Astrocyte (in vitro differentiated cells and primary cell): Measurements from ENCODE around the gene CD44. TPM values are rescaled to one million over a fixed set of nuclear protein-coding genes. Genes with fewer than 3 reads are reported as not detected.

Experiments used
- DNase-seq: peaks from one replicate; pipeline ENCODE4 v3.0.0-alpha.2; 2010; ENCODE audit warnings: low read depth
- FAIRE-seq: peaks from 2 replicates; lab custom pipeline; 2011; peaks lifted over from hg19 to GRCh38; lab: Jason Lieb, UNC
- H2AFZ ChIP-seq: 2 replicates; pipeline ENCODE4 v1.6.0; 2012; ENCODE audit warnings: low read depth, low read length, inconsistent platforms
- H3K27ac ChIP-seq: 2 replicates; pipeline ENCODE4 v1.5.1; 2011; ENCODE audit warnings: low read depth, low read length, inconsistent platforms
- H3K27me3 ChIP-seq: 2 replicates; pipeline ENCODE4 v1.6.0; 2011; ENCODE audit warnings: low read length, inconsistent platforms; ENCODE audit not compliant: insufficient read depth
- H3K36me3 ChIP-seq: 2 replicates; pipeline ENCODE4 v1.5.1; 2011; ENCODE audit warnings: low read length, inconsistent platforms; ENCODE audit not compliant: insufficient read depth
- H3K4me1 ChIP-seq: 2 replicates; pipeline ENCODE4 v1.5.1; 2011; ENCODE audit warnings: low read length, inconsistent platforms; ENCODE audit not compliant: insufficient read depth
- H3K4me2 ChIP-seq: 2 replicates; pipeline ENCODE4 v1.6.0; 2012; ENCODE audit warnings: low read length, inconsistent platforms
- H3K4me3 ChIP-seq: 2 replicates; pipeline ENCODE4 v1.5.1; 2011; ENCODE audit warnings: low read depth, mild to moderate bottlenecking, low read length, inconsistent platforms; ENCODE audit not compliant: insufficient read depth
- H3K79me2 ChIP-seq: 2 replicates; pipeline ENCODE4 v1.6.0; 2012; ENCODE audit warnings: mild to moderate bottlenecking, low read length, inconsistent platforms; ENCODE audit not compliant: insufficient read depth
- H3K9ac ChIP-seq: 2 replicates; pipeline ENCODE4 v1.6.0; 2012; ENCODE audit warnings: mild to moderate bottlenecking, low read length, inconsistent platforms
- H3K9me3 ChIP-seq: 2 replicates; pipeline ENCODE4 v1.5.1; 2012; ENCODE audit warnings: low read depth, mild to moderate bottlenecking, low read length, inconsistent platforms; ENCODE audit not compliant: insufficient read depth
- H4K20me1 ChIP-seq: 2 replicates; pipeline ENCODE4 v1.6.0; 2012; ENCODE audit warnings: low read length, inconsistent platforms; ENCODE audit not compliant: insufficient read depth
- H3K27ac Mint-ChIP-seq: one replicate; pipeline ENCODE4 v1.8.0; 2021; ENCODE audit warnings: mild to moderate bottlenecking, mixed read lengths; ENCODE audit not compliant: unreplicated experiment
- H3K27me3 Mint-ChIP-seq: one replicate; pipeline ENCODE4 v1.8.0; 2021; ENCODE audit warnings: low read depth, mixed read lengths; ENCODE audit not compliant: unreplicated experiment
- H3K36me3 Mint-ChIP-seq: one replicate; pipeline ENCODE4 v1.8.0; 2021; ENCODE audit warnings: low read depth, mixed read lengths; ENCODE audit not compliant: unreplicated experiment
- H3K4me1 Mint-ChIP-seq: one replicate; pipeline ENCODE4 v1.8.0; 2021; ENCODE audit warnings: low read depth, mixed read lengths; ENCODE audit not compliant: unreplicated experiment
- H3K4me3 Mint-ChIP-seq: one replicate; pipeline ENCODE4 v1.8.0; 2021; ENCODE audit warnings: mild to moderate bottlenecking, moderate library complexity, mixed read lengths; ENCODE audit not compliant: unreplicated experiment
- H3K9me3 Mint-ChIP-seq: one replicate; pipeline ENCODE4 v1.8.0; 2021; ENCODE audit warnings: mild to moderate bottlenecking, mixed read lengths; ENCODE audit not compliant: unreplicated experiment
- CTCF ChIP-seq: IDR thresholded peaks from 2 replicates; pipeline ENCODE4 v1.5.1; 2011; ENCODE audit warnings: low read depth, mild to moderate bottlenecking, inconsistent platforms, low read length, moderate library complexity; ENCODE audit not compliant: insufficient read depth
- EZH2 ChIP-seq: IDR thresholded peaks from 2 replicates; pipeline ENCODE4 v1.6.1; 2012; ENCODE audit warnings: mild to moderate bottlenecking, low read length, inconsistent platforms; ENCODE audit not compliant: insufficient read depth
- total RNA-seq: library from RNA; stranded (reverse); gene quantifications from 2 replicates; pipeline ENCODE4 v1.2.1, GENCODE V29; 2021

CD44 gene
- total RNA-seq, 1 donor from 2014 or later: 154 TPM

DNA sequence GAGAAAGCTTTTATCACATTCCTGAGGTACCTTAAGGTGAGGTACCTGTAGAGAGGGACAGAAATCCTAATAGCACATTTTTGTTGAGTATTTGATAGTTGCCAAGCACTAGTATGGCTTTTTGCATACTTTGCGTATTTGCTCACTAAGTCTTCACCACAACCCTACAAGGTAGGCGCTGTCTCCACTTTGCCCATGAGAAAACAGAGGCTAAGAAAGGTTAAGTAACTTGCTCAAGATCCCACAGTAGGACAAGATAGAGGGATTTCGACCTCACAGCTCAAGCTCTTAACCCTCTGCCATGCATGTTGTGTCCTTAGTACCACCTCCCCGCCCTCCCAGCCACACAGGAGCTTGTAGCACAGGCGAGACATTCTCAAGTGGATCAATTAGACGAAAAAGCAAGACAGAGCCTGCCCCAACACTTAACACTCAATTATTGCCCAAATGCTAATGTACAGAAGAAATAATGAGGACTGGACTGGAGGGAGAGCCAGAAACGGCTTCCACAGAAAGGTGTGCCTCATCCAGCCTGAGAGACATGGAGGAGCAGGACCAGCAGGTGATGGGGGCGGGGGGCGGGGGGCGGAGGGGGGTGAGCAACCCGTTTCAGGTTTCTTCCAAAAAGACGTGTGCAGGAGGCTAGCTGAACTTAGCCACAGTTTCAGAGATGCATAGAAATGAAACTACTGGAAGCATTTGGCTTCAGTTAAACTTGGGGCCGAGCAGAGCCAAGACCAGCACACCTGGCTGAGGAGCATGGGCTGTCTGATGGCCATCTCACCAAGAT is 26.7 kb upstream of the CD44 start:
- Histone ChIP-seq H3K36me3 (no peaks in the 10 kb centered on the region), H3K4me1 (peaks cover 33% of the 10 kb centered on the region), H3K27me3 (no peaks in the 10 kb centered on the region), H3K79me2 (no peaks in the 10 kb centered on the region), H3K27ac (peak overlapping the region; percentile 86), H3K4me3 (no peak overlapping the region), H2AFZ (no peak overlapping the region), H4K20me1 (no peaks in the 10 kb centered on the region), H3K4me2 (peak overlapping the region; percentile 69), H3K9ac (peak overlapping the region; percentile 55), H3K9me3 (no peaks in the 10 kb centered on the region)
- peaks cover 18% of the 10 kb centered on the region for H3K4me1 Mint-ChIP-seq
- TF ChIP-seq EZH2 (no peak), CTCF (no peak)
- H3K27me3 Mint-ChIP-seq: peaks cover 23% of the 10 kb centered on the region
- peaks cover 2% of the 10 kb centered on the region for H3K9me3 Mint-ChIP-seq
- FAIRE-seq: no peak
- DNase-seq: peak; percentile 84
- peaks cover 1% of the 10 kb centered on the region for H3K36me3 Mint-ChIP-seq
- H3K4me3 Mint-ChIP-seq: no peak overlapping the region
- no peak overlapping the region for H3K27ac Mint-ChIP-seq

GRCh38 chr11:35112846-35113105 is 26.2 kb upstream of the CD44 start:
- no peak for TF ChIP-seq CTCF
- no peak for TF ChIP-seq EZH2
- H3K9ac ChIP-seq: no peak overlapping the region
- H3K4me3 ChIP-seq: no peak overlapping the region
- Mint-ChIP-seq H3K4me1 (peaks cover 18% of the 10 kb centered on the region), H3K4me3 (no peak overlapping the region), H3K36me3 (peaks cover 1% of the 10 kb centered on the region), H3K27ac (no peak overlapping the region), H3K9me3 (peaks cover 2% of the 10 kb centered on the region), H3K27me3 (peaks cover 27% of the 10 kb centered on the region)
- H3K27ac ChIP-seq: no peak overlapping the region
- FAIRE-seq (no peak), DNase-seq (no peak)
- no peaks in the 10 kb centered on the region for H3K27me3 ChIP-seq
- H4K20me1 ChIP-seq: no peaks in the 10 kb centered on the region
- H2AFZ ChIP-seq: no peak overlapping the region
- H3K4me1 ChIP-seq: peaks cover 33% of the 10 kb centered on the region
- H3K36me3 ChIP-seq: no peaks in the 10 kb centered on the region
- H3K4me2 ChIP-seq: no peak overlapping the region
- no peaks in the 10 kb centered on the region for H3K79me2 ChIP-seq
- no peaks in the 10 kb centered on the region for H3K9me3 ChIP-seq
